Parathyroid adenoma (tissue), 2 donors: ENCODE data around the gene GTF2F2.

Experiments used
- H2AFZ ChIP-seq: fragments of 300-600 bp; sonication (generic); one replicate; pipeline ENCODE4 v1.7.0; 2017; ENCODE audit warnings: antibody characterized with exemption, mild to moderate bottlenecking
- H3K27ac ChIP-seq: fragments of 300-600 bp; sonication (generic); one replicate; pipeline ENCODE4 v1.7.0; 2017
- H3K27me3 ChIP-seq: fragments of 300-600 bp; sonication (generic); one replicate; pipeline ENCODE4 v1.7.0; 2017; ENCODE audit warnings: low read length; ENCODE audit not compliant: control insufficient read depth, insufficient read depth
- H3K36me3 ChIP-seq: fragments of 300-600 bp; sonication (generic); one replicate; pipeline ENCODE4 v1.7.0; 2017; ENCODE audit warnings: low read length; ENCODE audit not compliant: control insufficient read depth, insufficient read depth
- H3K4me1 ChIP-seq: fragments of 300-600 bp; sonication (generic); one replicate; pipeline ENCODE4 v1.7.0; 2017; ENCODE audit warnings: control low read depth
- H3K4me2 ChIP-seq: fragments of 300-600 bp; sonication (generic); one replicate; pipeline ENCODE4 v1.7.0; 2017; ENCODE audit warnings: low read length
- H3K4me3 ChIP-seq: fragments of 300-600 bp; sonication (generic); one replicate; pipeline ENCODE4 v1.7.0; 2017; ENCODE audit warnings: low read depth, low read length
- H3K79me2 ChIP-seq: fragments of 300-600 bp; sonication (generic); one replicate; pipeline ENCODE4 v1.7.0; 2017; ENCODE audit warnings: control low read depth
- H3K9ac ChIP-seq: fragments of 300-600 bp; sonication (generic); one replicate; pipeline ENCODE4 v1.7.0; 2017; ENCODE audit warnings: mild to moderate bottlenecking
- H3K9me3 ChIP-seq: fragments of 300-600 bp; sonication (generic); one replicate; pipeline ENCODE4 v1.7.0; 2017; ENCODE audit warnings: low read length; ENCODE audit not compliant: control insufficient read depth
- TF ChIP-seq, protein P1 (sequence below): fragments of 300-600 bp; sonication (generic); IDR thresholded peaks from one replicate; pipeline ENCODE4 v1.7.0; 2017; ENCODE audit warnings: antibody characterized with exemption, mild to moderate bottlenecking
- donor health status: primary hyperparathyroidism.

Gene GTF2F2

DNA sequence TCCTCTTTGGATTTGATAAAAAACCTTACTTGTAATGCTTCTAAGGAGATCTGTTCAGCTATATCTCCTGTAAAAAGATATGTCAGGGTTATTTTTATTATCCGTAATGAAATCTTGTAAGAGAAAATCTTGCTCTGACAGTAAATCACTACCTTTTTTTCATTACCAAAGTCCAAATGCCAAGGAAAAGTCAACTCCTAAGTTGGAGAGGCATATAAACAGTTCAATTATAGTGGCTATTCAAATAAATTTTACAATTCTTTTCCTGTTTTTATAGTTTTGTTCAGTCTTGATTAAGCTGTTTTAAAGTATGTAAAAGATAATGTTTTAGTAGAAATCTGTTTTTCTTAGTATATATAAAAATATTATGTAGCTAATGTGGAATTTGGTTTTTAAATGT lies 71.6 kb downstream of the GTF2F2 start:
- no peak overlapping the region for H3K4me2 ChIP-seq
- no peak overlapping the region for H3K4me3 ChIP-seq
- no peak overlapping the region for H3K27ac ChIP-seq
- TF ChIP-seq, protein P1, sequence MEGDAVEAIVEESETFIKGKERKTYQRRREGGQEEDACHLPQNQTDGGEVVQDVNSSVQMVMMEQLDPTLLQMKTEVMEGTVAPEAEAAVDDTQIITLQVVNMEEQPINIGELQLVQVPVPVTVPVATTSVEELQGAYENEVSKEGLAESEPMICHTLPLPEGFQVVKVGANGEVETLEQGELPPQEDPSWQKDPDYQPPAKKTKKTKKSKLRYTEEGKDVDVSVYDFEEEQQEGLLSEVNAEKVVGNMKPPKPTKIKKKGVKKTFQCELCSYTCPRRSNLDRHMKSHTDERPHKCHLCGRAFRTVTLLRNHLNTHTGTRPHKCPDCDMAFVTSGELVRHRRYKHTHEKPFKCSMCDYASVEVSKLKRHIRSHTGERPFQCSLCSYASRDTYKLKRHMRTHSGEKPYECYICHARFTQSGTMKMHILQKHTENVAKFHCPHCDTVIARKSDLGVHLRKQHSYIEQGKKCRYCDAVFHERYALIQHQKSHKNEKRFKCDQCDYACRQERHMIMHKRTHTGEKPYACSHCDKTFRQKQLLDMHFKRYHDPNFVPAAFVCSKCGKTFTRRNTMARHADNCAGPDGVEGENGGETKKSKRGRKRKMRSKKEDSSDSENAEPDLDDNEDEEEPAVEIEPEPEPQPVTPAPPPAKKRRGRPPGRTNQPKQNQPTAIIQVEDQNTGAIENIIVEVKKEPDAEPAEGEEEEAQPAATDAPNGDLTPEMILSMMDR, result no peak
- no peak overlapping the region for H2AFZ ChIP-seq
- no peaks in the 10 kb centered on the region for H3K79me2 ChIP-seq
- no peaks in the 10 kb centered on the region for H3K36me3 ChIP-seq
- H3K4me1 ChIP-seq, result no peaks in the 10 kb centered on the region
- H3K9me3 ChIP-seq, result no peaks in the 10 kb centered on the region
- no peak overlapping the region for H3K9ac ChIP-seq
- no peaks in the 10 kb centered on the region for H3K27me3 ChIP-seq

DNA sequence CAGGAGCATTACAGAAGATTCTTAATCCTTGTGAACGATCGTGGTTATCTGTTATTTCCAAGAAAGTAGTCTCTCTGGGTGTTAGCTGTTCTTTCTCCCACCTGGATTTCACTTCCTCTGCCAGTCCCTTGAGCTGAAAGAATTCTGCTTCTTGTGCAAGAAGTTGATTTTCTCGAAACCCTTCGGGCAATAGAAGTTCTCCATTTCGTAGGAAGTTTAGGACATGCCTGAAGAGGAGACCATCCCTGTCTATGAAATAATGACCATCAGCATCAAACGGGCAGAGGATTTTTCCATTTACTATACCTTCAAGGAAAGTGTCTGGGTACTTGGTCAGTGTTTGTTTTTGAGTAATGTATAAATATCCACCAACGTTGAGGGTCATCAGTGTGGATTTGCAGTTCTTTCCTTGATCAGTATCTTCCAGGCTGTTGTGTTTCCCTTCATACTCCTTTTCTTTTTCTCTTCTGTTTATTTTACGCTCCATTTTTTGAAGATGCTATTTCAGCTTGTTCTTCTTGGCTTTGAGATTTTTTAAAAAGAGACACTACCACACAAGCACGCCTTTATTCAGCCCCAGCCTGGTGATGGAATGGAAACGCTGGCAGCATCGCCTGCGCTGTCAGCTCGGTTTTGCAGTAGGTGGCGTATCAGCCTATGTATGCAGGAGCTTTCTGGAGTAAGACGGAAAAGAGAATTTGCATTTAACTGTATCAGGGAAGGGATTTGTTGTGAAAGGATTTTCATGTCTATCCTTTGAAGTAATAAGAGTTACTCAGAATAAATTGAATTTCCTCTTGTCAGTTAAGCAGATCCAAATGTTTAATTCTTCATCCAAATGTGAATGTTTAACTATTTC lies 74.0 kb downstream of the GTF2F2 start:
- H3K9ac ChIP-seq, result no peak overlapping the region
- H3K79me2 ChIP-seq, result no peaks in the 10 kb centered on the region
- no peaks in the 10 kb centered on the region for H3K36me3 ChIP-seq
- no peak overlapping the region for H3K4me3 ChIP-seq
- H3K27ac ChIP-seq, result no peak overlapping the region
- H3K27me3 ChIP-seq, result no peaks in the 10 kb centered on the region
- H3K4me2 ChIP-seq, result no peak overlapping the region
- TF ChIP-seq, protein P1, result no peak
- H2AFZ ChIP-seq, result no peak overlapping the region
- H3K9me3 ChIP-seq, result no peaks in the 10 kb centered on the region
- H3K4me1 ChIP-seq, result no peaks in the 10 kb centered on the region

DNA sequence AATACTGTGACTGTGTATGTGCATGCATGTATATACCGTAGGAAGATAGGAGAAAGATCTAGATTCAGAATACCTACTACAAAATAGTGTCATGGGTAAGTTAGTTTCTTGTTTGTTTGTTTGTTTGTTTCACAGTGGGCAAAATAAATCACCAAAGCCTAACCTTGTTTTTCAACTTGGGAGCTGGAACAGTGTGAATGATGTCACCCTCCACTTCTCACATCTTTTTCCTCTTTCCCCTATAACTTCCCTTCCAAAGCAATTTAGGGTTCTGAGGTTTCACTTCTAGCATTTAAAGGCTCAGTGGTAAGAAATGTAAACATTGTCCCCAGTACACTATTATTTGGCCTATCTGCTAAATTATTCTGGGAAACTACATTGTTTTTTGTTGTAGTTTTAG lies 75.1 kb downstream of the GTF2F2 start:
- no peak overlapping the region for H3K27ac ChIP-seq
- no peak overlapping the region for H3K9ac ChIP-seq
- TF ChIP-seq, protein P1, result no peak
- H3K9me3 ChIP-seq, result no peaks in the 10 kb centered on the region
- H3K36me3 ChIP-seq, result no peaks in the 10 kb centered on the region
- no peaks in the 10 kb centered on the region for H3K4me1 ChIP-seq
- no peaks in the 10 kb centered on the region for H3K79me2 ChIP-seq
- no peak overlapping the region for H2AFZ ChIP-seq
- no peak overlapping the region for H3K4me2 ChIP-seq
- H3K27me3 ChIP-seq, result no peaks in the 10 kb centered on the region
- no peak overlapping the region for H3K4me3 ChIP-seq

DNA sequence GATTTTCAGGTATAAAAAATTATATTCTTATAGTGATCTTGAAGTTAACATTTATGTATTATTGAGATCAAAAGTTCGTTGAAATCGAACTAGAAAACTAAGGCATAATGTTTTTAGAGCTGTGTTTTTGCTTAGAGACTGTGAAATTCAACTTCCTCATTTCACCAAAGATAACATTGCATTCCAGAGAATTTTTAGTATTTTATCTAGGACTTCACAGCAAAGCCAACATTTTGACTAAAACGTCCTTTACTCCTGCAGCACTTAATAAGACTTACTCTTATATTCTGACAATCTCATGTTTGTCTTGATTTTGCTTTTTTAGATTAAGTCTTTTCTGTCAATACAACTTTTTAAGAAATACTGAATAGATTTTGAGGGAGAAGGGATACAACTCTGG lies 75.8 kb downstream of the GTF2F2 start:
- Histone ChIP-seq H3K4me2 (no peak overlapping the region), H3K27ac (no peak overlapping the region), H3K9me3 (no peaks in the 10 kb centered on the region), H3K4me1 (no peaks in the 10 kb centered on the region), H3K36me3 (no peaks in the 10 kb centered on the region), H3K9ac (no peak overlapping the region), H3K4me3 (no peak overlapping the region), H3K79me2 (no peaks in the 10 kb centered on the region), H3K27me3 (no peaks in the 10 kb centered on the region), H2AFZ (no peak overlapping the region)
- TF ChIP-seq, protein P1, result no peak

DNA sequence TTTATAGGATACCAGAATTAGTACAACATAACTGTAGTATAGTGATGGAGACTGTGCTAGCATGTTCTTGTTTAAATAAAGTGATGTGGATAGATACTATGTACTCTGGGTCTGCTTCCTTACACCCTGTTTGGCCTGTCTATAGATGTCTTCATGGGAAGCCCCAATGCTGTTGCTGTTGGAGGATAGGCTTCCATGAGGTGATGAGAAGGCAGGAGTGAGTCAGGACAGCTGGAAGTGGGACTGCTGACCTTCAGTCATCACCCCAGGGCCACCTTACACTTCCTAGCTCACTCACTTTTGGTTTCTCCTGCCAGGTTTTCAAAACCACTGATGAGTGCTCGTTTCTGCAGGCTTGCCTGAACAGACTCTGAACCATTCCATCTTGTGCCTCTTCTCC lies 76.3 kb downstream of the GTF2F2 start:
- Histone ChIP-seq H3K79me2 (no peaks in the 10 kb centered on the region), H3K4me2 (no peak overlapping the region), H3K9ac (no peak overlapping the region), H3K9me3 (no peaks in the 10 kb centered on the region), H3K27ac (no peak overlapping the region), H3K4me1 (no peaks in the 10 kb centered on the region), H3K4me3 (no peak overlapping the region), H2AFZ (no peak overlapping the region), H3K27me3 (no peaks in the 10 kb centered on the region), H3K36me3 (no peaks in the 10 kb centered on the region)
- TF ChIP-seq, protein P1, result no peak
